GM18526 (cell line): ENCODE measurements around the gene MAP7.

ENCODE experiments used
- POLR2A ChIP-seq: IDR thresholded peaks from 3 replicates; pipeline ENCODE4 v1.6.1; 2011; ENCODE audit not compliant: insufficient read length; ENCODE audit errors: extremely low read depth

MAP7 gene

DNA sequence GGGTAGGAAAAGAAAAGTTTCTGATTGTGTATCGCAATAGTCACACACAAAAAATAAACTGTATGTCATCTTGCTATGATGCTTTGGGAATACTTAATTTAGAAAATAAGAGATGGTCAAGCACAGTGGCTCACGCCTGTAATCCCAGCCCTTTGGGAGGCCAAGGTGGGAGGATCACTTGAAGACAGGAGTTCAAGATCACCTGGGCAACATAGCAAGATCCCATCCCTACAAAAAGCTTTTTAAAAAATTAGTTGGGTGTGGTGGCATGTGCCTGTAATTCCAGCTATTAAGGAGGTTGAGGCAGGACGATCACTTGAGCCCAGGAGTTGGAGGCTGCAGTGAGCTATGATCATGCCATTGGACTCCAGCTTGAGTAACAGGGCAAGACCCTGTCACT is 27.6 kb downstream of the MAP7 start:
- TF ChIP-seq POLR2A, result no peak

GRCh38 chr6:136521911-136522310 is 28.3 kb downstream of the MAP7 start:
- TF ChIP-seq POLR2A, result no peak

- no peak for TF ChIP-seq POLR2A
Measured at GRCh38 chr6:136521427-136521826, 28.8 kb downstream of the MAP7 start.

DNA sequence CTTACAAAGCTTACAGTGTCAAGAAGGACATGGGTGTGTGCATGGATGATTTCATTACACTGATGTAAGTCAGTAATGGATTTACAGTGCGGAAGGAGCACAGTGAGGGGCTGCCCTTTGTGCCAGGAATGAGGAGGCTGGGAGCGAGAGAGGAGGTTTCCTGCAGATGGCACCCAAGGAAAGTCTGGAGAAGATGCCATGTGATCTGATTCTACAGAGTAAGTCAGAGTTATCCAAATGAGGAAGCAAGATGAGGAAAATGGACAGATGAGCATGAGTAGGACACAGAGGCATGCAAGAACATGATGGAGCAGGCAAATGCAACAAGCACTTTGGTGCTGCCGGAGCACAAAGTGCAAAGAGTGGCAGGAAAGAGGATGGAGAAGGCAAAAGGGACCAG is 29.7 kb downstream of the MAP7 start:
- TF ChIP-seq POLR2A, result no peak

DNA sequence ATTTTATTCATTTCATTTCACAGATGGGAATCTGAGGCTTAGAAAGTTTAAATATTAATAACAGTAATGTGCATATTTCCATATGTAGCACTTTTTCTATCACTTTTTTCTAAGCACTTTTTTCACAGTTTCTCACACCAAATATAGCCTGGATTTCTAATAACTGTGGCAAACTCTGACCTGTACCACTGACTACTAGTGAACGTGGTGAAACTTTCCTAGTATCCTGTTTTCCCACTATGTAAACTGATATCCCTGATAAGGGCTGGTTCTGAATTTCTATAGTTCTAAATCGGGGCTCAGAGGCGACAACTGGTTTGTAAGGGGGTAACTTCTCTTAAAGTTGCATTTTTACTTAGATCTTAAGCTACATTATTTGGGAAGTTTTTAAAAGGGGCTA is 32.6 kb downstream of the MAP7 start:
- no peak for TF ChIP-seq POLR2A

GRCh38 chr6:136517002-136517401 is 33.2 kb downstream of the MAP7 start:
- TF ChIP-seq POLR2A, result no peak

- no peak for TF ChIP-seq POLR2A
Measured at GRCh38 chr6:136514591-136514990, 35.6 kb downstream of the MAP7 start.

GRCh38 chr6:136511926-136512325 is 38.3 kb downstream of the MAP7 start:
- TF ChIP-seq POLR2A, result no peak

DNA sequence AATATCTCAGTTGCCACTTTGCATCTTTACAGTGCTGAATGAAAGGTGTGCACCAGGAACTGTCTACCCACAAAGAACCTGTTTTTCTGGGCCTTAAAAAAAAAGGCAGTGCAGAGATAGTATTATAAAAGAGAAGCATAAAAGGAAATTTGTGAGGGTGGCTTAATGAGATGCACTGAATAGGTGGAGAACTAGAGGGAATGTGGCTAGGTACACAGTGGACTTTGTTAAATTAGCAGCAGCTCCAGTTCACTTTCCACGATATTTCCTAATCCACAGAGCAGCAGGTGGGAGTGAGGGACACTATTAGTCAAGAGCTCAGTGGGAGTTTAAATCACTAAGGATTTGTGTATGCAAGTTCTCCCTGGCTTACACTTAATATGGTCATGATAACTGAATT is 38.8 kb downstream of the MAP7 start:
- no peak for TF ChIP-seq POLR2A

DNA sequence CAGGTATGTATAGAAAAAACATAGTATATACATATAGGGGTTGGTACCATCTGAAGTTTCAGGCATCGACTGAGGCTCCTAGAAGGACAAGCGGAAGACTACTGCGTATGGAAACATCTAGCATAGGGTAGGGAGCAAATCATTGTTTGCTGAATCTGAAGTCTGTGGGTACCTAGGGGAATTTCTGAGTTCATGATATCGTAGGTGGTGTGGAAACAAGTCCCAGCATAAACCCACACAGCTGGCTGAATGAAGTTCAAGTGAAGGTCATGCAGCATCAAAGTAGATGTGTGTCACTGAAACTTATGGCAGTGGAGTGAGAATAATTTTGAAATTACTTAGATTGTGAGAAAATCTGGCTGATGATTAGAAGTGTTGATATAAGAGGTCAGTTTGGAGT is 39.4 kb downstream of the MAP7 start:
- TF ChIP-seq POLR2A, result no peak

DNA sequence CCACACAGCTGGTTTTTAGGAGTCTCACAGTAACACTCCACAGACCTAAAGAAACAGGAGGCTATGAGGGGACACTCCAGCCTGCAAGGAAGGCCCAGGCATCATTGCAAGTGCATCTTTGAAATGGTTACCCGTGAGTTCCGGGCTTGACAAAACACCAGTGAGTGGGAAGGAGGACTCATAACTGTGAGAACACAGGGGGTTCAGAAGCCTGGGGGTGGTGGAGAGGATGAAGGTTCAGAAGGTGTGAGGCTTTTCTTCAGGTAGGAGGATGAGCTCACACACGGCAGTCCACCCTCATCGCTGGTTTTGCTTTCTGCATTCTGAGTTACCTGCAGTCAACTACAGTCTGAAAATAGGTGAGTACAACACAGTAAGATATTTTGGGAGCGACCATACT is 39.9 kb downstream of the MAP7 start:
- no peak for TF ChIP-seq POLR2A

DNA sequence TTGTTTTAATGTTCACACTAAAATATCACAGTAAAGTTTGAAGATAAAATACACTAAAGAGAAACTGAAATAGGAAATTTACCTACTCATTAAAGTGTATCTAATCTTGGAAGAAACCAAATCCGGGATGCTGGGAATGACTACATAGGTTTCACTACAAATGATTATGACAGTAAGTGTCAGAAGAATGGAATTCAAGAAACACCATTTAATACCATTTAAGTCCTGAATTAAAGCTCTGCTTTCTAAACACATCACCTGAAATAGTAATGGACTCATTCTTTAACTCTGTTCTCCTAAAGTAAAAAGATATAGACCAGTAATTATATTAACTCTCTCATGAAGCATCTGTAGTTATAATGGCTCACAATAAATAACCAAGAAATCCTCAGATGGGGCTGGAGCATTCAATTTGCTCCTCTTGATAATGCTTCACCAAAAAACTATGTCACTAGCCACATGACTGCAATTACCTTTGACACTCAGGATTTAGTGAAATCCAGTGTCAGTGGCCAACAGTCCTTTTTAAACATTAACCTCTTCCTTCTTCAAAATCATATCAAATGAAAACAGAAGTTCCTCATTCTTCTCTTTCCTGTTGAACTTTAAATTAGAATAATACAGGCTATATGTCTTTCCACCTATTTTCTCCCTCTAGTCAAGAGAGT is 41.4 kb downstream of the MAP7 start:
- no peak for TF ChIP-seq POLR2A

DNA sequence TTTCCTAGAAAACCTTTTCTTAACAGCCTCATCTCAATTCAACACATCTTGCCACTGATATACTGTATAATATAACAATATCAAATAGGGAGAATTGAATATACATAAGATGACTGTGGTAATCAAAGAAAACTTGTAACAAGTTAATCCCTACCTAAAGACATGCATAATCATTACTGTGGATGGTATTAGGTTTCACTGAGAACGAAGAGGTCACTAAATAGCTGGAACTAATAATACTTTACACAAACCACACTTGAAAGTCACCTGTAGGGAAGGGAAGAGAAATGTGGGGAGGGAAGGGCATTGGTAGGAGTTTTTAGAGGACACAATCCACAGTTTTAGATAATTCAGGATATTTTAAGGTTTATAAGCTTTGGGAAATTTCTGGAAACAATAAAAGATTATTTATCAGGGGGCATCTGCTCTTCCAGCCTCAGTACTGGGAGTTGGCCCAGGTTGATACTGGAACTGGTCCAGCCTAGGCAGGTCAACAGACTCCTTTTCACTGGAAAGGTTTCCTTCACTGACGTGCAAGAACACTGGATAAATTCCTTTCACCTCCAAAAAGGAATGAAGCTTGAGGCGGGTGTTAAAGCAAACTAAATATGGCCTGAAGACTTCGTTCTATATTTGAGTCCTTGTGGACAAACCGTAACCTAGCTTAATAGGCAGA is 44.0 kb downstream of the MAP7 start:
- no peak for TF ChIP-seq POLR2A

- no peak for TF ChIP-seq POLR2A
Measured at GRCh38 chr6:136503303-136504029, 46.8 kb downstream of the MAP7 start.

- no peak for TF ChIP-seq POLR2A
Measured at GRCh38 chr6:136502786-136503185, 47.4 kb downstream of the MAP7 start.

- TF ChIP-seq POLR2A, result no peak
Measured at GRCh38 chr6:136501514-136501913, 48.7 kb downstream of the MAP7 start.
